Breast epithelium (tissue), 4 donors: ENCODE results near the gene CDH13. TPM values are rescaled to one million over a fixed set of nuclear protein-coding genes. Genes with fewer than 3 reads are reported as not detected.

Experiments used
- DNase-seq, 2 donors: peaks; one replicate each; pipeline ENCODE4 v3.0.0-alpha.2; 2019; ENCODE audit warnings: low spot score in 2 of 2
- H3K27ac ChIP-seq, 2 donors: fragments of 200-600 bp; sonication (generic) in 1 of 2; one replicate each; pipeline ENCODE4 v1.5.1; 2016 to 2019; ENCODE audit warnings: mild to moderate bottlenecking in 1 of 2
- H3K27me3 ChIP-seq, 2 donors: fragments of 200-600 bp; sonication (generic) in 1 of 2; one replicate each; pipeline versions ENCODE4 v1.5.1 to v1.6.0; 2017 to 2019; ENCODE audit warnings: control low read depth in 1 of 2, mild to moderate bottlenecking in 1 of 2
- H3K36me3 ChIP-seq: fragments of 200-600 bp; one replicate; pipeline ENCODE4 v1.5.1; 2019
- H3K4me1 ChIP-seq, 2 donors: fragments of 200-600 bp; sonication (generic); one replicate each; pipeline ENCODE4 v1.5.1; 2016 to 2019; ENCODE audit warnings: control low read depth in 1 of 2
- H3K4me3 ChIP-seq, 3 donors: fragments of 200-600 bp; sonication (generic); 1 replicate in 2 of 3; 2 replicates in 1 of 3; pipeline ENCODE4 v1.5.1; 2016 to 2019; ENCODE audit warnings: mild to moderate bottlenecking in 3 of 3, moderate library complexity in 2 of 3
- H3K9me3 ChIP-seq, 2 donors: fragments of 200-600 bp; sonication (generic) in 1 of 2; one replicate each; pipeline ENCODE4 v1.5.1; 2016 to 2019; ENCODE audit warnings: control low read depth in 1 of 2
- POLR2A ChIP-seq: fragments of 450-650 bp; IDR thresholded peaks from one replicate; pipeline ENCODE4 v1.6.1; 2016; ENCODE audit warnings: antibody characterized with exemption, mild to moderate bottlenecking, moderate library complexity
- POLR2AphosphoS5 ChIP-seq, 3 donors: sonication (generic); formaldehyde crosslinking; IDR thresholded peaks; one replicate each; pipeline ENCODE4 v1.6.1; 2017; ENCODE audit warnings: antibody characterized with exemption in 3 of 3
- intact Hi-C: fragments of 100-400 bp; cut with DNase I; formaldehyde crosslinking; loops from one replicate; pipeline ENCODE4 v1.15.1; 2023; ENCODE audit warnings: low total_unique reads
- total RNA-seq, 3 donors: library from RNA; depleted of rRNA; stranded (reverse); fragments of >200 nt; gene quantifications; one replicate each; pipeline ENCODE4 v1.1.0, GENCODE V29; 2016
- TF ChIP-seq, protein P1 (sequence below), 3 donors: fragments of 450-650 bp; IDR thresholded peaks; one replicate each; pipeline ENCODE4 v1.5.1; 2016 to 2017; ENCODE audit warnings: antibody characterized with exemption in 3 of 3, mild to moderate bottlenecking in 3 of 3, moderate library complexity in 3 of 3

Gene CDH13
- total RNA-seq, 3 donors from 2014 or later: 6.0 to 13.1 (median 11.5) TPM

DNA sequence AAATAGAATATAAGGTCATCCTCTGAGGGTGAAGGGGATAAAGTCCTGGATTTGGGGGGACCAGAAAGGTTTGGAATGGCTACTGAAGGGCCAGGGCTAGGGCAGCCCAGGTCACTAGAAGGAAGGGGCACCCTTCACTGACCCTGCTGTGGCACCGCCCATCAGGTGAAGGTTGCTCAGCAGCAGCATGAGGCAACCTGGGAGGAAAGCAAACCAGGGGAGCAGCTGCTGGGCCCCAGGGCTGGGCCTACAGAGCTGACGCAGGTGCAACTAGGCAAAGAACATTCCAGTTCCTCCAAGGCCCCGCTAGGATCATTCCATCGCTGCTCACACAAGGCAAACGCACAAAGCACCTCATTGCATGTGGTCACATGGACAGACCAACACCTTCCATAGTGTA lies 1177.6 kb downstream of the CDH13 start:
- intact Hi-C loops: no loop called here

DNA sequence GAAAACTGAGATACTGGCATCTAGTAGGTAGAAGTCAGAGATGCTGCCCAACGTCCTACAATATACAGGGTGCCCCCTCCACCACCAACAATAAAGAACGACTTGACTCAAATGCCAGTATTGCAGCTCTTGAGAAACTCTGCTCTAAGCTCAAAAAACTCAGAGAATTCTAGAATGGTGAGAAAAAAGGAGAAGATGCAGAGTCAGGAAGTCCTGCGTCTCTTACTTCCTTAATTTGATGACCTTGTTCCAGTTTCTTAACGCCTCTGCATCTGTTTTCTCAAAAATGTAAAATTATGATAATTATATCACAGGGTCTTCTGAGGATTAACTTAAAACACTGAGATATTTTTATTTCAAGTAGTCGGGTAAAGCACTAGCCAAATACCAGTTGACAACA lies 1179.3 kb downstream of the CDH13 start:
- H3K27ac ChIP-seq: no peak overlapping the region
- no peaks in the 10 kb centered on the region for H3K9me3 ChIP-seq
- H3K4me1 ChIP-seq: peaks cover 0 to 3% of the 10 kb centered on the region in 2 donors
- H3K27me3 ChIP-seq: no peaks in the 10 kb centered on the region
- no peak for DNase-seq
- no peak for TF ChIP-seq POLR2A
- TF ChIP-seq, protein P1, sequence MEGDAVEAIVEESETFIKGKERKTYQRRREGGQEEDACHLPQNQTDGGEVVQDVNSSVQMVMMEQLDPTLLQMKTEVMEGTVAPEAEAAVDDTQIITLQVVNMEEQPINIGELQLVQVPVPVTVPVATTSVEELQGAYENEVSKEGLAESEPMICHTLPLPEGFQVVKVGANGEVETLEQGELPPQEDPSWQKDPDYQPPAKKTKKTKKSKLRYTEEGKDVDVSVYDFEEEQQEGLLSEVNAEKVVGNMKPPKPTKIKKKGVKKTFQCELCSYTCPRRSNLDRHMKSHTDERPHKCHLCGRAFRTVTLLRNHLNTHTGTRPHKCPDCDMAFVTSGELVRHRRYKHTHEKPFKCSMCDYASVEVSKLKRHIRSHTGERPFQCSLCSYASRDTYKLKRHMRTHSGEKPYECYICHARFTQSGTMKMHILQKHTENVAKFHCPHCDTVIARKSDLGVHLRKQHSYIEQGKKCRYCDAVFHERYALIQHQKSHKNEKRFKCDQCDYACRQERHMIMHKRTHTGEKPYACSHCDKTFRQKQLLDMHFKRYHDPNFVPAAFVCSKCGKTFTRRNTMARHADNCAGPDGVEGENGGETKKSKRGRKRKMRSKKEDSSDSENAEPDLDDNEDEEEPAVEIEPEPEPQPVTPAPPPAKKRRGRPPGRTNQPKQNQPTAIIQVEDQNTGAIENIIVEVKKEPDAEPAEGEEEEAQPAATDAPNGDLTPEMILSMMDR (IDR thresholded peaks at IDR 0.05): no peak
- TF ChIP-seq POLR2AphosphoS5 (IDR thresholded peaks at IDR 0.05): no peak
- no peak overlapping the region for H3K4me3 ChIP-seq
- intact Hi-C loops: no loop called here
- no peaks in the 10 kb centered on the region for H3K36me3 ChIP-seq

More for the DNA sequence above, 1177.6 kb downstream of the CDH13 start:
- no peaks in the 10 kb centered on the region for H3K9me3 ChIP-seq
- no peaks in the 10 kb centered on the region for H3K27me3 ChIP-seq
- no peak for DNase-seq
- H3K36me3 ChIP-seq: no peaks in the 10 kb centered on the region
- H3K4me1 ChIP-seq: peaks cover 0 to 3% of the 10 kb centered on the region in 2 donors
- no peak overlapping the region for H3K4me3 ChIP-seq
- H3K27ac ChIP-seq: peak overlapping the region; percentile 52 to 77
- TF ChIP-seq, protein P1 (IDR thresholded peaks at IDR 0.05): no peak
- TF ChIP-seq POLR2A (no peak), POLR2AphosphoS5 (IDR thresholded peaks at IDR 0.05) (no peak)

DNA sequence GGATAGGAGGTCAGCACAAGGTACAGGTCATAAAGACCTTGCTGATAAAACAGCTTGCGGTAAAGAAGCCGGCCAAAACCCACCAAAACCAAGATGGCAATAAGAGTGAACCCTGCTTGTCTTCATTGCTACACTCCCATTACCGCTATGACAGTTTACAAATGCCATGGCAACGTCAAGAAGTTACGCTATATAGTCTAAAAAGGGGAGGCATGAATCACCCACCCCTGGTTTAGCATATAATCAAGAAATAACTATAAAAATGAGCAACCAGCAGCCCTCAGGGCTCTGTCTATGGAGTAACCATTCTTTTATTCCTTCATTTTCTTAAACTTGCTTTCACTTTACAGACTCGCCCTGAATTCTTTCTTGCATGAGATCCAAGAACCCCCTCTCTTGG lies 1180.0 kb downstream of the CDH13 start:
- H3K27me3 ChIP-seq: no peaks in the 10 kb centered on the region
- H3K36me3 ChIP-seq: no peaks in the 10 kb centered on the region
- no peaks in the 10 kb centered on the region for H3K9me3 ChIP-seq
- DNase-seq: no peak
- intact Hi-C loops: no loop called here
- no peak overlapping the region for H3K27ac ChIP-seq
- TF ChIP-seq, protein P1 (IDR thresholded peaks at IDR 0.05): no peak
- no peak for TF ChIP-seq POLR2A
- no peak for TF ChIP-seq POLR2AphosphoS5 (IDR thresholded peaks at IDR 0.05)
- H3K4me3 ChIP-seq: no peak overlapping the region
- peaks cover 0 to 3% of the 10 kb centered on the region in 2 donors for H3K4me1 ChIP-seq

DNA sequence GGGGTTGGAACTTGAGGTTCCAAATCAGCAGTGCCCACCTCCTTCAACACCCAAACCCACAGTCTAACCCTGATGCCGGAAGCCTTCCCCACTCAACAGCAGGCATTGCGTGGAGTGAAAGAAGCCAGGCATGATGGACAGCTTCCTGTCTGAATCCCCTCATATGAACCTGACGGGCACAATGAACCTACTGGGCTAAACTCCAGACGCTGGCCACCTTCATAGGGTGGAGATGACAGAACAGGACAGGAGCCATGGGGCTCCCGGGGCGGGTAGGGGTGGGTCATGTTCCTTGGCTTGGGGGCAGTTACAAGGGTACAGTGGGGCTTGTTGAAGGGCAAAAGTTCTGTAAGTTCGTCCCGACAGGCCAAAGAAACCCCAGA lies 1180.5 kb downstream of the CDH13 start:
- TF ChIP-seq POLR2AphosphoS5 (IDR thresholded peaks at IDR 0.05) (no peak), POLR2A (no peak)
- TF ChIP-seq, protein P1 (IDR thresholded peaks at IDR 0.05): no peak
- Histone ChIP-seq H3K4me3 (peak overlapping the region; percentile 78 to 99 (median 98)), H3K4me1 (peaks cover 0 to 3% of the 10 kb centered on the region in 2 donors), H3K27me3 (no peaks in the 10 kb centered on the region), H3K27ac (peak overlapping the region; percentile 86 to 88), H3K9me3 (no peaks in the 10 kb centered on the region), H3K36me3 (no peaks in the 10 kb centered on the region)
- intact Hi-C loops: no loop called here
- no peak for DNase-seq

DNA sequence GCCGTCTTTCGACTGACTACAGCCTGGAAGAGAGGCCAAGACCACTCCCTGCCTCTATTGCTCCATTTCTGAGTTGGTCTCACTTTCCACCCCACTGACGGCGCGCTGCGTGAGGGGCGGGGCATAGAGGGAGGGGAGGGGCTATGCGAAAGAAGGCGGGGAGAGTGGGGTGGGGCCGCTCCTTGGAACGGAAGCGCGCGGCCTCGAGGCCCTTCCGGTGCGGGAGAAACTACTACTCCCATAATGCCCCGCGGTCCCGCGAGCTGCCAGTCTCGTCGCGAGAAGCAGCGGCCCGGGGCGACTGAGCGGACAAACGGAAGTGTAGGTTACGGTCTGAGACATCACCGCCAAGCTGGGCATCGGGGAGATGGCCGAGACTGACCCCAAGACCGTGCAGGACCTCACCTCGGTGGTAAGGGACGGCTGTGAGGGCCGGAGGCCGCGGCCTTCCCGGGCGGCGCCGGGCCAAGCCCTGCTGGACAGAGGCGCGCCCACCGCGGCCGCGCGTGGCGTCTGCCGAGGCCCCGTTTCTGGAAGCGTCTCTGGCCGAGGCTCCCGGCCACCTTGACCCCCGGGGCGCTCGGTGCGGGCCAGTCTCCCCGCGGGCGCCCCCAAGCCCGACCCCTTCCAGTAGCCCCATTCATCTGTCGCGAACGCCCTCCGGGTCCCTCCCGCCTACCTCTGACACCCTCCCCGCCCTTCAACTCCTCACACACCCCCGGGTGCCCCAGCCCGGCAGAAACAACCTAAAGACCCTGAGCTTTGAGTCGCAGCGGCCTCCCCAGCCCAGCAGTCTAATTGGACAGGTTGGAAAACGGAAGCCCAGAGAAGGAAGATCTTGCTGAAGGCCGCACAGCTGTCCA lies 1181.2 kb downstream of the CDH13 start, which contains the start of gene HSBP1:
Gene HSBP1, plus strand, starts transcription at position 269 of the 863 bp plus-strand sequence. Its CDS starts 99 bp downstream, at position 368.
- no peaks in the 10 kb centered on the region for H3K9me3 ChIP-seq
- peaks cover 0 to 3% of the 10 kb centered on the region in 2 donors for H3K4me1 ChIP-seq
- peak; percentile 88 to 94 for DNase-seq
- H3K36me3 ChIP-seq: no peaks in the 10 kb centered on the region
- TF ChIP-seq POLR2AphosphoS5 (IDR thresholded peaks at IDR 0.05) (peak in 2 of 3 donors; percentile 79 to 82), POLR2A (no peak)
- H3K4me3 ChIP-seq: peak within 1 kb of the TSS; percentile 78 to 99 (median 98)
- H3K27ac ChIP-seq: peak within 1 kb of the TSS; percentile 86 to 88
- H3K27me3 ChIP-seq: no peaks in the 10 kb centered on the region
- intact Hi-C loops: no loop called here
